Hepatocyte (in vitro differentiated cells): ENCODE measurements around the gene TEX44. TPM values are rescaled to one million over a fixed set of nuclear protein-coding genes. Genes with fewer than 3 reads are reported as not detected.
A peak's percentile ranks its signal among the peaks of the same experiment; 100 is the strongest.

Source experiments
- DNase-seq: peaks from one replicate; pipeline ENCODE4 v3.0.0-alpha.2; 2016; ENCODE audit warnings: low spot score
- H2AFZ ChIP-seq: fragments of 200-600 bp; sonication (generic); 2 replicates; pipeline ENCODE4 v1.6.0; 2016; ENCODE audit warnings: antibody characterized with exemption, mild to moderate bottlenecking
- H3K27ac ChIP-seq: fragments of 200-600 bp; sonication (generic); 2 replicates; pipeline ENCODE4 v1.5.1; 2016; ENCODE audit warnings: mild to moderate bottlenecking
- H3K27me3 ChIP-seq: fragments of 200-600 bp; sonication (generic); 2 replicates; pipeline ENCODE4 v1.6.1; 2016
- H3K36me3 ChIP-seq: fragments of 200-600 bp; sonication (generic); replicated peaks from 2 replicates; pipeline ENCODE4 v1.5.1; 2016; ENCODE audit warnings: low read depth; ENCODE audit not compliant: insufficient read depth
- H3K4me1 ChIP-seq: fragments of 200-600 bp; sonication (generic); 2 replicates; pipeline ENCODE4 v1.5.1; 2016; ENCODE audit warnings: mild to moderate bottlenecking, moderate library complexity; ENCODE audit not compliant: insufficient read depth
- H3K4me2 ChIP-seq: fragments of 200-600 bp; sonication (generic); 2 replicates; pipeline ENCODE4 v1.6.0; 2016
- H3K4me3 ChIP-seq: fragments of 200-600 bp; sonication (generic); 2 replicates; pipeline ENCODE4 v1.5.1; 2016; ENCODE audit warnings: mild to moderate bottlenecking
- H3K79me2 ChIP-seq: fragments of 200-600 bp; sonication (generic); 2 replicates; pipeline ENCODE4 v1.6.0; 2017; ENCODE audit warnings: mild to moderate bottlenecking
- H3K9me2 ChIP-seq: fragments of 200-600 bp; sonication (generic); replicated peaks from 2 replicates; pipeline ENCODE4 v1.6.0; 2017; ENCODE audit warnings: mild to moderate bottlenecking; ENCODE audit not compliant: insufficient read depth
- H3K9me3 ChIP-seq: fragments of 200-600 bp; sonication (generic); 2 replicates; pipeline ENCODE4 v1.5.1; 2016; ENCODE audit warnings: low read depth, mild to moderate bottlenecking
- H4K20me1 ChIP-seq: fragments of 200-600 bp; sonication (generic); 2 replicates; pipeline ENCODE4 v1.6.0; 2016; ENCODE audit warnings: mild to moderate bottlenecking; ENCODE audit not compliant: insufficient read depth, poor library complexity, severe bottlenecking
- CTCF ChIP-seq: fragments of 200-600 bp; sonication (generic); IDR thresholded peaks from 2 replicates; pipeline ENCODE4 v1.5.1; 2016; ENCODE audit warnings: antibody characterized with exemption, mild to moderate bottlenecking; ENCODE audit not compliant: poor library complexity
- EZH2 ChIP-seq: fragments of 200-600 bp; sonication (generic); IDR thresholded peaks from 2 replicates; pipeline ENCODE4 v1.6.1; 2016; ENCODE audit warnings: antibody characterized with exemption, mild to moderate bottlenecking, borderline replicate concordance
- EZH2phosphoT487 ChIP-seq: fragments of 200-600 bp; sonication (generic); IDR thresholded peaks from one replicate; pipeline ENCODE4 v1.6.1; 2018; ENCODE audit warnings: antibody characterized with exemption, mild to moderate bottlenecking, low read depth, moderate library complexity; ENCODE audit not compliant: unreplicated experiment, severe bottlenecking
- WGBS: methylation state at CpG from one replicate; pipeline ENCODE4 v1.1.6; 2016; ENCODE audit warnings: low lambda C conversion rate; ENCODE audit errors: missing lambda C conversion rate; 5-methylcytosine and 5-hydroxymethylcytosine counted together
- polyA plus RNA-seq: library from polyadenylated mRNA; unstranded; fragments of >200 nt; fragmentation: Nextera tagmentation; extraction: Ambion mirVana; gene quantifications from 2 replicates; pipeline ENCODE4 v1.2.1, GENCODE V29; 2016
- total RNA-seq: library from RNA; depleted of rRNA; stranded (reverse); fragments of >200 nt; gene quantifications from 2 replicates; pipeline ENCODE4 v1.2.3, GENCODE V29; 2014

Gene TEX44
- total and polyA plus RNA-seq, 2 experiments from 2014 or later: not detected

DNA sequence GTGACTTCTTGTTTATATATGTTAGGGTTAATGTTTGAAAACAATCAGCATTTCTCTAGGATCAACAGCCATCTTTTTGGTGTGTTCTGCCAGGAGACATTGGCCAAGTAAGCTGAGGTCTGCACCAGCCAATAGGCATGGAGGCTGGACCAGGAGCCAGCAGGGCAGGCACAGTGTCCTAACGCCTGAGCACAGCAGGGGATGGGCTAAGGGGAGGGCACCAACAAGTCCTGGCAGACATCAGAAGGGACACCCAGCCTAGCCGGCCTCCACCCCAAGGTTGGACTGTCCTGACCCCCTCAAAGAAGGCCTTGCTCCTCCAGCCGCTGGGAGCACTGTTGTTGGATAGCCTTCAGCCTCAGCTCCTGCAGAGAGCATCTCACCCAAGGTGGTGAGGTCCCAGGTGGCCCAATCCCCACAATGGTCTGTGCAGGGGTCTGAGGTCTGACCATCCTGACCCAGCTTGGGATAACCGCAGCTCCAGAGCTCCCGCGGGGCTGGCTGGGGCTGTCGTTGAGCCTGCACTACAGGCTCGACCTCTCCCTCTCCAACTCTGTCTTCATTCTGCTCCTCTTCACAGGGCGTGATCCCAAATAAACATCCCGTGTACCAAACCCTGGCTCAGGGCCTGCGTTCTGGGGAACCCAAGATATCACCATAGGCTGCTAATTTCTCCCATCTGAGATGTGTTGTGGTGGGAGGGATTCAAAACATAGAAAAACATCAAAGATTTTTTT, 8.1 kb downstream of the TEX44 start:
- peaks cover 20% of the 10 kb centered on the region for H3K4me1 ChIP-seq
- H3K4me3 ChIP-seq: no peak overlapping the region
- H3K27me3 ChIP-seq: no peaks in the 10 kb centered on the region
- H3K9me3 ChIP-seq: no peaks in the 10 kb centered on the region
- H3K27ac ChIP-seq: peak overlapping the region; percentile 23
- no peak overlapping the region for H3K4me2 ChIP-seq
- H3K36me3 ChIP-seq: no peaks in the 10 kb centered on the region
- no peaks in the 10 kb centered on the region for H3K9me2 ChIP-seq
- peaks cover 8% of the 10 kb centered on the region for H3K79me2 ChIP-seq
- no peaks in the 10 kb centered on the region for H4K20me1 ChIP-seq
- no peak overlapping the region for H2AFZ ChIP-seq
- WGBS: 83% methylated on average over 11 of the region's 11 CpGs
- TF ChIP-seq CTCF (no peak), EZH2phosphoT487 (no peak), EZH2 (no peak)
- no peak for DNase-seq

- peaks cover 8% of the 10 kb centered on the region for H3K79me2 ChIP-seq
- peak; percentile 90 for DNase-seq
- no peaks in the 10 kb centered on the region for H3K9me3 ChIP-seq
- H3K4me2 ChIP-seq: no peak overlapping the region
- no peaks in the 10 kb centered on the region for H3K9me2 ChIP-seq
- no peaks in the 10 kb centered on the region for H4K20me1 ChIP-seq
- H3K27ac ChIP-seq: peak overlapping the region; percentile 23
- H3K4me3 ChIP-seq: no peak overlapping the region
- WGBS: 30% methylated on average over 12 of the region's 12 CpGs
- peaks cover 21% of the 10 kb centered on the region for H3K4me1 ChIP-seq
- H3K27me3 ChIP-seq: no peaks in the 10 kb centered on the region
- H2AFZ ChIP-seq: no peak overlapping the region
- H3K36me3 ChIP-seq: no peaks in the 10 kb centered on the region
- TF ChIP-seq CTCF (peak; percentile 85), EZH2phosphoT487 (no peak)
Measured at GRCh38 chr2:231601356-231602229, 8.9 kb downstream of the TEX44 start.

DNA sequence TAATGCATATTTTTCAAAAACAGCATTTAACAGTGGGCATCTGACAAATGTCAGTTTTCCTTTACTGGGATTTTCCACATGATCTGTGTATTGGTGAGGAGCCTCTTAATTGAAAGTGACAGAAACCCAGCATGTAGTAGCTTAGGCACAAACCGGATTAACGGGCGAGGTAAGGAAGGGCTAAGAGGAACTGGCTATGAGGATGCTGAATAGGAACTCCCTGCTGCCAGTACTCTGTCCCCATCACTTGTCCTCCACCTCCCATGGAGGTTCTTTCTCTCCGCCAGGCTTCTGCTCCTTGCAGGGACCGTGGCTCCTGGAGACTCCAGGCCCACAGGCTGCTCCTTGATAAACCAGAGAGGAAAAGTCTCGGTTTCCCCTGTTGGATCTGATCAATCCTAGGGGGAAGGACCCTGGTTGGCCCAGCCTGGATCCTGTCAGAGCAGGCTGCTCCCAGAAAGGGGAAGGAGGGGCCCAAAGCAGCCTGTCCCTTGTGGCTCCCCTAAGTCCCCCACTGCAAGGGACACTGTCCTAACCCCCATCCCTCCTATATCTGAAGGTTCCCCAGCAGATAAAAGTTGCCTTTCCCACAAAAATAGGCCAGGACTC, 10.3 kb downstream of the TEX44 start:
- peaks cover 8% of the 10 kb centered on the region for H3K79me2 ChIP-seq
- H2AFZ ChIP-seq: no peak overlapping the region
- H3K9me3 ChIP-seq: no peaks in the 10 kb centered on the region
- H3K27ac ChIP-seq: peak overlapping the region; percentile 100
- H3K27me3 ChIP-seq: no peaks in the 10 kb centered on the region
- no peaks in the 10 kb centered on the region for H3K9me2 ChIP-seq
- no peak for TF ChIP-seq EZH2
- TF ChIP-seq EZH2phosphoT487: no peak
- no peak for TF ChIP-seq CTCF
- 79% methylated on average over 6 of the region's 6 CpGs for WGBS
- H3K36me3 ChIP-seq: no peaks in the 10 kb centered on the region
- H3K4me1 ChIP-seq: peaks cover 21% of the 10 kb centered on the region
- H3K4me2 ChIP-seq: peak overlapping the region; percentile 86
- H4K20me1 ChIP-seq: no peaks in the 10 kb centered on the region
- no peak overlapping the region for H3K4me3 ChIP-seq
- DNase-seq: no peak
